IMR-90 (cell line): ENCODE measurements around the gene RAB15. TPM values are rescaled to one million over a fixed set of nuclear protein-coding genes. Genes with fewer than 3 reads are reported as not detected.

Experiments
- ATAC-seq: fragments of 200-7000 bp; cut with Tn5 transposase; 2 replicates; pipeline ENCODE4 v1.9.1; 2020; ENCODE audit warnings: low read depth, mild to moderate bottlenecking, moderate library complexity
- BruUV-seq: library from RNA; stranded (reverse); fragments of 400-500 nt; replicated peaks from 2 replicates; lab custom pipeline; 2021; lab: Mats Ljungman, UMichigan
- CTCF ChIA-PET: fragments of 300-600 bp; formaldehyde crosslinking; extraction: SDS; loops from one replicate; lab custom pipeline; 2021; ENCODE audit warnings: antibody characterized with exemption; lab: Yijun Ruan, JAX
- POLR2A ChIA-PET: fragments of 300-600 bp; sonication (Branson Sonifier 250); formaldehyde crosslinking; loops from one replicate; lab custom pipeline; 2022; ENCODE audit warnings: antibody characterized with exemption; ENCODE audit not compliant: unreplicated experiment; lab: Charles Lee
- DNase-seq: peaks from one replicate; pipeline ENCODE4 v3.0.0; 2013
- H2AFZ ChIP-seq: replicated peaks from 2 replicates; pipeline ENCODE3; 2013; ENCODE audit warnings: low read length, mild to moderate bottlenecking; ENCODE audit not compliant: poor library complexity
- H2AK5ac ChIP-seq: 2 replicates; pipeline ENCODE4 v1.6.1; 2013; ENCODE audit warnings: low read depth, low read length, inconsistent platforms
- H2AK9ac ChIP-seq: replicated peaks from 2 replicates; pipeline ENCODE3; 2013; ENCODE audit warnings: mild to moderate bottlenecking, low read depth, low read length, moderate library complexity; ENCODE audit not compliant: poor library complexity
- H2BK120ac ChIP-seq: 2 replicates; pipeline ENCODE4 v1.6.1; 2013; ENCODE audit warnings: low read depth, low read length, inconsistent platforms
- H2BK15ac ChIP-seq: 3 replicates; pipeline ENCODE4 v1.6.1; 2013; ENCODE audit warnings: low read depth, low read length, inconsistent platforms
- H2BK20ac ChIP-seq: 2 replicates; pipeline ENCODE4 v1.6.1; 2013; ENCODE audit warnings: low read depth, mild to moderate bottlenecking, inconsistent platforms, low read length, moderate library complexity
- H2BK5ac ChIP-seq: 2 replicates; pipeline ENCODE4 v1.6.1; 2013; ENCODE audit warnings: mild to moderate bottlenecking, low read depth, low read length, inconsistent platforms; ENCODE audit not compliant: poor library complexity, severe bottlenecking
- H3K14ac ChIP-seq: replicated peaks from 2 replicates; pipeline ENCODE4 v1.6.1; 2013; ENCODE audit warnings: low read depth, low read length, inconsistent platforms
- H3K18ac ChIP-seq: 2 replicates; pipeline ENCODE4 v1.6.1; 2013; ENCODE audit warnings: low read depth, low read length, control low read depth
- H3K23ac ChIP-seq: 2 replicates; pipeline ENCODE4 v1.6.1; 2013; ENCODE audit warnings: low read depth, low read length, inconsistent platforms
- H3K27ac ChIP-seq: 2 replicates; pipeline ENCODE4 v1.5.1; 2013; ENCODE audit warnings: mild to moderate bottlenecking, control low read depth, low read length; ENCODE audit not compliant: insufficient read depth
- H3K27me3 ChIP-seq: 2 replicates; pipeline ENCODE4 v1.6.1; 2013; ENCODE audit warnings: low read length; ENCODE audit not compliant: control insufficient read depth, insufficient read depth
- H3K36me3 ChIP-seq: 2 replicates; pipeline ENCODE4 v1.6.1; 2013; ENCODE audit warnings: low read length, mixed read lengths; ENCODE audit not compliant: control insufficient read depth, insufficient read depth
- H3K4ac ChIP-seq: 2 replicates; pipeline ENCODE4 v1.6.1; 2013; ENCODE audit warnings: low read depth, low read length, inconsistent platforms
- H3K4me1 ChIP-seq: 2 replicates; pipeline ENCODE4 v1.6.1; 2013; ENCODE audit warnings: low read length, mixed read lengths; ENCODE audit not compliant: control insufficient read depth, insufficient read depth
- H3K4me2 ChIP-seq: 2 replicates; pipeline ENCODE4 v1.6.1; 2013; ENCODE audit warnings: low read depth, mild to moderate bottlenecking, control low read depth, low read length, moderate library complexity
- H3K4me3 ChIP-seq: 2 replicates; pipeline ENCODE4 v1.5.1; 2013; ENCODE audit warnings: low read depth, mild to moderate bottlenecking, control low read depth, low read length, moderate library complexity; ENCODE audit not compliant: insufficient read depth
- H3K56ac ChIP-seq: 2 replicates; pipeline ENCODE4 v1.6.1; 2013; ENCODE audit warnings: low read length, inconsistent platforms; ENCODE audit not compliant: insufficient read depth; ENCODE audit errors: extremely low read depth
- H3K79me1 ChIP-seq, 2 experiments: 2 replicates each; pipeline ENCODE4 v1.6.1; 2013; ENCODE audit warnings: low read length in 2 of 2, inconsistent platforms in 1 of 2, low read depth in 1 of 2
- H3K9ac ChIP-seq: 2 replicates; pipeline ENCODE4 v1.6.1; 2013; ENCODE audit warnings: low read depth, low read length, control low read depth
- H3K9me1 ChIP-seq: 2 replicates; pipeline ENCODE4 v1.6.1; 2013; ENCODE audit warnings: low read length, inconsistent platforms; ENCODE audit not compliant: insufficient read depth
- H3K9me3 ChIP-seq: 2 replicates; pipeline ENCODE4 v1.6.1; 2013; ENCODE audit warnings: low read length; ENCODE audit not compliant: control insufficient read depth, insufficient read depth
- H4K20me1 ChIP-seq: 2 replicates; pipeline ENCODE4 v1.6.1; 2013; ENCODE audit warnings: low read length, inconsistent platforms; ENCODE audit not compliant: insufficient read depth
- H4K5ac ChIP-seq: 2 replicates; pipeline ENCODE4 v1.6.1; 2013; ENCODE audit warnings: mild to moderate bottlenecking, low read depth, low read length, control low read depth
- H4K8ac ChIP-seq, 2 experiments: 2 replicates each; pipeline ENCODE4 v1.6.1; 2013; ENCODE audit warnings: low read depth in 2 of 2, low read length in 2 of 2, control low read depth in 1 of 2, inconsistent platforms in 1 of 2
- H4K91ac ChIP-seq: 2 replicates; pipeline ENCODE4 v1.6.1; 2013; ENCODE audit warnings: low read depth, low read length, inconsistent platforms; ENCODE audit not compliant: insufficient read depth
- BHLHE40 ChIP-seq: fragments of 150-350 bp; IDR thresholded peaks from 2 replicates; pipeline ENCODE4 v1.6.1; 2016; ENCODE audit warnings: mild to moderate bottlenecking, low read depth, low read length
- CEBPB ChIP-seq: IDR thresholded peaks from 2 replicates; pipeline ENCODE4 v1.6.1; 2012; ENCODE audit warnings: low read depth, low read length, improper control_type of control experiment
- CHD1 ChIP-seq: IDR thresholded peaks from 2 replicates; pipeline ENCODE4 v1.6.1; 2012; ENCODE audit warnings: low read depth, low read length, improper control_type of control experiment
- CTCF ChIP-seq: conservative IDR thresholded peaks from 2 replicates; pipeline ENCODE4 v1.5.1; 2012; ENCODE audit warnings: mild to moderate bottlenecking, low read depth, low read length, improper control_type of control experiment
- ELK1 ChIP-seq: fragments of 150-350 bp; IDR thresholded peaks from 2 replicates; pipeline ENCODE4 v1.6.1; 2016; ENCODE audit warnings: low read depth, mild to moderate bottlenecking, low read length, moderate library complexity, borderline replicate concordance
- MAFK ChIP-seq: IDR thresholded peaks from 2 replicates; pipeline ENCODE4 v1.6.1; 2012; ENCODE audit warnings: low read depth, low read length, improper control_type of control experiment
- MAZ ChIP-seq: IDR thresholded peaks from 2 replicates; pipeline ENCODE4 v1.6.1; 2012; ENCODE audit warnings: low read depth, mild to moderate bottlenecking, low read length, improper control_type of control experiment, moderate library complexity, borderline replicate concordance
- MXI1 ChIP-seq: IDR thresholded peaks from 2 replicates; pipeline ENCODE4 v1.6.1; 2012; ENCODE audit warnings: low read depth, mild to moderate bottlenecking, low read length, moderate library complexity, borderline replicate concordance
- NFE2L2 ChIP-seq: fragments of 150-350 bp; IDR thresholded peaks from 2 replicates; pipeline ENCODE4 v1.6.1; 2016; ENCODE audit warnings: low read depth, mild to moderate bottlenecking, low read length
- POLR2A ChIP-seq: IDR thresholded peaks from 2 replicates; pipeline ENCODE4 v1.6.1; 2012; ENCODE audit warnings: mild to moderate bottlenecking, low read depth, low read length
- RAD21 ChIP-seq: IDR thresholded peaks from 2 replicates; pipeline ENCODE4 v1.6.1; 2012; ENCODE audit warnings: low read length, improper control_type of control experiment
- RCOR1 ChIP-seq: IDR thresholded peaks from 2 replicates; pipeline ENCODE4 v1.6.1; 2012; ENCODE audit warnings: mild to moderate bottlenecking, low read length, improper control_type of control experiment; ENCODE audit not compliant: insufficient replicate concordance
- WGBS, 2 experiments: methylation state at CpG; one replicate each; pipeline versions ENCODE4 v1.1.5 to v1.1.7; 2013; ENCODE audit warnings: missing lambda C conversion rate in 2 of 2; ENCODE audit not compliant: insufficient read length in 1 of 2; ENCODE audit errors: extremely low coverage in 2 of 2; 5-methylcytosine and 5-hydroxymethylcytosine counted together
- dilution Hi-C: fragments of 300-500 bp; cut with HindIII; formaldehyde crosslinking; loops from one replicate; pipeline ENCODE4 v1.14.3; 2018; ENCODE audit warnings: low sequenced_read_pairs; ENCODE audit not compliant: unreplicated experiment
- in situ Hi-C: fragments of 300-500 bp; cut with MboI; formaldehyde crosslinking; loops from 3 replicates; pipeline ENCODE4 v1.14.3; 2019; ENCODE audit warnings: low sequenced_read_pairs, inconsistent platforms, mixed read lengths
- intact Hi-C: fragments of 100-400 bp; cut with micrococcal nuclease; formaldehyde crosslinking; loops from 2 replicates; pipeline ENCODE4 v1.10.0; 2022
- polyA plus RNA-seq, 3 experiments: library from polyadenylated mRNA; depleted of rRNA; stranded (reverse); fragments of >200 nt; gene quantifications; 2 replicates each; pipeline ENCODE4 v1.2.3, GENCODE V29; 2012; ENCODE audit warnings: low replicate concordance in 1 of 3
- total RNA-seq: library from RNA; depleted of rRNA; stranded (reverse); fragments of >200 nt; gene quantifications from 2 replicates; pipeline ENCODE4 v1.2.3, GENCODE V29; 2012
- TF ChIP-seq, protein P1 (sequence below): fragments of 150-350 bp; IDR thresholded peaks from 2 replicates; pipeline ENCODE4 v1.6.1; 2017; ENCODE audit warnings: mild to moderate bottlenecking, antibody characterized with exemption, low read length, low read depth

The RAB15 gene
- total and polyA plus RNA-seq, 2 of the 4 experiments (the other 2 are of a cell fraction) = 3.4 to 7.8 TPM

DNA sequence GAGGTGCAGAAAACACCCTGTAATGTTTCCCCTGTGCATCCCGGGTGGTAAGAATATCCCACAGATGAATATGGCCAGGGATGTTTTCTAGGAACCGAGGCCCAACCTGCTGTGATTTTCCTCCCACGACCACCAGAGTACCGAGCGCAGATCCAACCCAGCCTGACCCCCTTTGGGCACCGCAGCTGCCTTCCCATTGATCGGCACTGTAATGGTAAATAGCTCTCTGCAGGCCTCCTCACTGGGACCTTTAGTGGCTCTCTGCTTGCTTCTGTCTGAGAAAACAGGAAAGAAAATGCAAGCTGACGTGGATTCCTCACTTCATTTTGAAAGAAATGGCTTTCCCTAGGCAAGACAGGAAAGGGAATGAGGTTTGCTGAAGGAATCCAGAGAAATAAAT lies 2.4 kb upstream of the RAB15 start:
- no peak overlapping the region for H4K8ac ChIP-seq
- H2AK5ac ChIP-seq = no peak overlapping the region
- no TSS peak for BruUV-seq
- H2AFZ ChIP-seq = no peak overlapping the region
- no peak overlapping the region for H3K4me3 ChIP-seq
- no peak overlapping the region for H2BK5ac ChIP-seq
- in situ Hi-C loops (no loop called here), dilution Hi-C loops (no loop called here), intact Hi-C loops (no loop called here)
- no peak overlapping the region for H3K56ac ChIP-seq
- no peak overlapping the region for H4K91ac ChIP-seq
- no peak overlapping the region for H3K18ac ChIP-seq
- ATAC-seq (no peak), DNase-seq (no peak)
- CTCF ChIA-PET = interaction anchor here (1.3 kb wide), 1 partner anchor 45 kb away, joined by 5 read pairs; no protein-coding TSS in a partner anchor
- no peak overlapping the region for H2BK15ac ChIP-seq
- no peaks in the 10 kb centered on the region for H4K20me1 ChIP-seq
- H3K9me1 ChIP-seq = no peaks in the 10 kb centered on the region
- peaks cover 8% of the 10 kb centered on the region for H3K4me1 ChIP-seq
- H2BK120ac ChIP-seq = no peak overlapping the region
- no peak overlapping the region for H3K14ac ChIP-seq
- no peak overlapping the region for H3K9ac ChIP-seq
- H2BK20ac ChIP-seq = no peak overlapping the region
- H3K36me3 ChIP-seq = no peaks in the 10 kb centered on the region
- no peak overlapping the region for H4K5ac ChIP-seq
- H3K79me1 ChIP-seq = no peaks in the 10 kb centered on the region; a peak in 2 of 4 replicates
- H3K27ac ChIP-seq = no peak overlapping the region
- H3K4ac ChIP-seq = no peak overlapping the region
- TF ChIP-seq RAD21 (no peak), CHD1 (no peak), MAFK (no peak), MXI1 (no peak), BHLHE40 (no peak), POLR2A (no peak), ELK1 (no peak), MAZ (no peak), CTCF (no peak), CEBPB (no peak), NFE2L2 (no peak), RCOR1 (no peak)
- TF ChIP-seq, protein P1, sequence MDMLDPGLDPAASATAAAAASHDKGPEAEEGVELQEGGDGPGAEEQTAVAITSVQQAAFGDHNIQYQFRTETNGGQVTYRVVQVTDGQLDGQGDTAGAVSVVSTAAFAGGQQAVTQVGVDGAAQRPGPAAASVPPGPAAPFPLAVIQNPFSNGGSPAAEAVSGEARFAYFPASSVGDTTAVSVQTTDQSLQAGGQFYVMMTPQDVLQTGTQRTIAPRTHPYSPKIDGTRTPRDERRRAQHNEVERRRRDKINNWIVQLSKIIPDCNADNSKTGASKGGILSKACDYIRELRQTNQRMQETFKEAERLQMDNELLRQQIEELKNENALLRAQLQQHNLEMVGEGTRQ = no peak
- no peak overlapping the region for H3K4me2 ChIP-seq
- H2AK9ac ChIP-seq = no peak overlapping the region
- POLR2A ChIA-PET = no interaction called here
- H3K27me3 ChIP-seq = peaks cover 11% of the 10 kb centered on the region; the same call in 1 of the 2 replicates
- WGBS, 2 experiments = no CpG with 5 or more reads among the region's 8 CpGs
- no peaks in the 10 kb centered on the region for H3K9me3 ChIP-seq
- H3K23ac ChIP-seq = no peak overlapping the region
